D721Med (cell line): ENCODE results near the gene LGSN.
"Not testable (repeated sequence)": the region's sequence is repeated elsewhere in the genome, so short reads cannot be mapped to it uniquely, and the experiment has no call there.

Experiments
- DNase-seq: peaks from one replicate; pipeline ENCODE4 v3.0.0; 2011; ENCODE audit warnings: low spot score; ENCODE audit not compliant: insufficient read length
- FAIRE-seq: peaks from 2 replicates; lab custom pipeline; 2011; peaks lifted over from hg19 to GRCh38; lab: Jason Lieb, UNC
- CTCF ChIP-seq: IDR thresholded peaks from 2 replicates; pipeline ENCODE4 v1.5.1; 2012; ENCODE audit warnings: mild to moderate bottlenecking, control low read depth; ENCODE audit not compliant: insufficient read depth; ENCODE audit errors: missing control alignments

LGSN gene

GRCh38 chr6:63246581-63246980, 73.2 kb downstream of the LGSN start:
- TF ChIP-seq CTCF, result no peak
- FAIRE-seq (no peak), DNase-seq (no peak)

DNA sequence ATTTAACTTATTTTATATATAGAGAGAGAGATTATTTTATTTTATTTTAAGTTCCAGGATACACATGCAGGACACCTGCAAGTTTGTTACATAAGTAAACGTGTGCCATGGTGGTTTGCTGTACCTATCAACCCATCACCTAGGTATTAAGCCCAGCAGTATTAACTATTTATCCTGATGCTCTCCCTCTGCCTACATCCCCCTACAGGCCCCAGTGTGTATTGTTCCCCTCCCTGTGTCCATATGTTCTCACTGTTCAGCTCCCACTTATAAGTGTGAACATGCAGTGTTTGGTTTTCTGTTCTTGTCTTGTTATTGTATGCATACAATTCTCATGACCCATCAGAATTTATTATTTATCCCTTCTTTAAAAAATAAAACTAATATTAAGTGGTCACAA, 73.9 kb downstream of the LGSN start:
- no peak for DNase-seq
- no peak for FAIRE-seq
- TF ChIP-seq CTCF, result peak; percentile 12

GRCh38 chr6:63245420-63245819, 74.4 kb downstream of the LGSN start:
- FAIRE-seq, result no peak
- no peak for TF ChIP-seq CTCF
- DNase-seq, result no peak

DNA sequence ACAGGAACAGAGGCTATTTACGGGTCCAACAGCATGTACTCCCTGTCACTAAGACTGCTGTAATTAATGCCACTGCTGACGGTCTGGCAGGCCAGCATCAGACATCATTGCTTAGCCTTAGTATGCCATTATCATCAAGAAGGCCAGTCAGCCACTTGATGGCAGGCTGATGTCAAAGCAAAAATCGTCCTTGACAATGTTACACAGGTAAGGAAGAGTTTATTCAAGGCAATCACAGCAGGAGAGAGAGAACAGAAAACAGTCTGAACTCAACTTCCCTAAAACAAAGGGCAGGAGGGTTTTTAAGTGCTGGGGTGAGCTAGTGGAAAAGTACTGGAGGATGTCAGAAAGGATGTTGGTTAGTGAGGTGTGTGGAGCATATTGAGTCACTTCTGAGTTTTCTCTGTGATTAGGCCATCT, 83.4 kb downstream of the LGSN start:
- FAIRE-seq, result no peak
- no peak for DNase-seq
- no peak for TF ChIP-seq CTCF

DNA sequence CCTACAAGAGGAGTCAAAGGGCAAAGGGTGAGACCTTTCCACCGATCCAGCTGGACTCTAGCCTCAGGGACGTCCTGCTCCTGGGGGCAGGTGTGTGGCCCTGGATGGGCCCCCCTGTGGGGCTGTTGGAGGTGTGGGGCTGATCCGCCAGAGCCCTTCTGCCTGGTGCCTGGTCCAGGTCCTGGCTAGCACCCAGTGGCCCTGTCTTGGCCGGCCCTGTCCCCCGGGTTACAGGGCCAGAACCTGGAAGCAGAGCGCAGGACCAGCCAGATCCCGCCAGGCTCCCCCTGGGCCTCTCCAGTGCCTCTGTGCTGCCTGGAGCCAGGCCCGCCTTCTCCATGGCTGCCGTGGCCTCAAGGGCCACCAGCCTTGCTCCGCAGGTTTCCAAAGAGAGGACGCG, 89.3 kb downstream of the LGSN start:
- DNase-seq, FAIRE-seq: not testable (repeated sequence)

GRCh38 chr6:63230027-63230426, 89.8 kb downstream of the LGSN start:
- FAIRE-seq, DNase-seq: not testable (repeated sequence)

DNA sequence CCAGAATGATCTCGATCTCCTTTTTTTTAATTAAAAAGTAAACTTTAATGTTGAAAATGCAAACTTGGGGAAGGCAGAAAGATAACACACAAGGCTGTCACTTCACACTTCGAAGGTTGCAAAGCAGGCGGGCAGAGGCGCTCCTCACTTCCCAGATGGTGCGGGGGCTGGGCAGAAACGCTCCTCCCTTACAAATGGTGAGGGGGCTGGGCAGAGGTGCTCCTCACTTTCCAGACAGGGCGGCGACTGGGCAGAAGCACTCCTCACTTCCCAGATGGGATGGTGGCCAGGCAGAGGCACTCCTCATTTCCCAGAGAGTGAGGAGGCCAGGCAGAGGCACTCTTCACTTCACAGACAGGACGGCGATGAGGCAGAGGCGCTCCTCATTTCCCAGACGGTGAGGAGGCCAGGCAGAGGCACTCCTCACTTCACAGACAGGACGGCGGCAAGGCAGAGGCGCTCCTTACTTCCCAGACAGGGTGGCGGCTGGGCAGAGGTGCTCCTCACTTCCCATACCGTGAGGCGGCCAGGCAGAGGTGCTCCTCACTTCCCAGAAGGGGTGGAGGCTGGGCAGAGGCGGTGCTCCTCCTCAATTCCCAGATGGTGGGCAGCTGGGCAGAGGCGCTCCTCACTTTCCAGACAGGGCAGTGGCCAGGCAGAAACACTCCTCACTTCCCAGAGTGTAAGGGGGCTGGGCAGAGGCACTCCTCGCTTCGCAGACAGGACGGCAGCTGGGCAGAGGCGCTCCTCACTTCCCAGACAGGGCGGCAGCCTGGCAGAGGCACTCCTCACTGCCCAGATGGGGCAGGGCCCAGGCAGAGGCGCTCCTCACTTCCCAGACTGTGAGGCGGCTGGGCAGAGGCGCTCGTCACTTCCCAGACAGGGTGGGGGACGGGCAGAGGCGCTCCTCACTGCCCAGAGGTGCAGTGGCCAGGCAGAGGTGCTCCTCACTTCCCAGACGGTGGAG, 91.6 kb downstream of the LGSN start:
- not testable (repeated sequence) for DNase-seq, FAIRE-seq

DNA sequence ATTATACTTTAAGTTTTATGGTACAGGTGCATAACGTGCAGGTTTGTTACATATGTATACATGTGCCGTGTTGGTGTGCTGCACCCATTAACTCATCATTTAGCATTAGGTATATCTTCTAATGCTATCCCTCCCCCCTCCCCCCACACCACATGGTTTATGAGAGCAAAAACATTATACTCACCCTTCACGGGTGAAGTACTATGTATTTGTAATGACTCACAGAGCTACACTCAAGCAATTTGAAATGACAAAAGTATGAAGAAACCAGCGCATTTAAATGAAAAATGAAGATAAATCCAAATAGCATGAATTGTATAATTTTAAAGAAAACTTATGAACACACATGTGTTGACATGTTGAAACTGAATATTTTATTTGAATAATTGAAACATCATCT, 93.8 kb downstream of the LGSN start:
- FAIRE-seq, DNase-seq: not testable (repeated sequence)
